ENCODE measurements around the gene UCMA. TPM values are rescaled to one million over a fixed set of nuclear protein-coding genes. Genes with fewer than 3 reads are reported as not detected.

The UCMA gene
- total and polyA plus RNA-seq, 9 of the 15 experiments (the other 6 are each of a cell fraction or from before 2014, with no cell fraction given), result not detected

DNA sequence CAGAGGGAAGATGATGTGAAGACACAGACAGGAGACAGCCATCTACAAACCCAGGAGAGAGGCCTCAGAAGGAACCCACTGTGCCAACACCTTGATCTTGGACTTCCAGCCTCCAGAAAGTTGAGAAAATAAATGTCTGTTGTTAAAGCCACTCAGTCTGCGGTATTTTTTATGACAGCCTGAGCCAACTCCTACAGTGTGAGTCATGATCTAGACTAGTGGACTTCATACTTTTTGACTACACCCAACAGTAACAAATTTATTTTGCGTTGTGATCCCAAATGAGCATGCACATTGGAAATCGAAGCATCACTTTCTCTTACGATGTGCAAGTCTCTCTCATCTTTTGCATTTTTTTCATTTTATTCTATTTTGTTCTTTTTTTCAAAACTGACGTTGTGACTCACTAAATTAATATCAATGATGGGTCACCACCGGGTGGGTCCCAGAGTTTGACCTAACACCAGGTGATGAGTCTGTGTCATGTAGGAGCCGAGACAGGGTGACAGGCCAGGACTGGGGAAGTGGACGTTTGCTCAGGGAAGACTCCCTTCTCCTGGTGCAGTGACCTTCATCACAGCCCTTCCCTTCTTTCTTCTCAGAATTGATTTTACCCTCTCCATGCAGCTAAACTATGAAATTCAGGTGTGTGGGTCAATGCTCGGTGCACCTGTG lies 36.8 kb upstream of the UCMA start (continued):
- TF ChIP-seq YY1 (IDR thresholded peaks at IDR 0.05; ENCODE audit: borderline replicate concordance in 1 of 3, control insufficient read depth in 1 of 3, extremely low read depth in 1 of 3, insufficient read depth in 3 of 3, insufficient read length in 1 of 3, insufficient replicate concordance in 2 of 3, low read depth in 1 of 3, low read length in 2 of 3) (no peak), SAP30 (IDR thresholded peaks at IDR 0.05; ENCODE audit: borderline replicate concordance, insufficient read depth, low read depth, low read length, poor library complexity, severe bottlenecking) (no peak), FOXJ2 (tag; IDR thresholded peaks at IDR 0.05) (no peak), RBBP5 (IDR thresholded peaks at IDR 0.05; ENCODE audit: borderline replicate concordance, insufficient read depth, low read length, poor library complexity, severe bottlenecking) (peak; percentile 30), KLF1 (tag; IDR thresholded peaks at IDR 0.05) (no peak), BCL6 (CRISPR knock-in tag; IDR thresholded peaks at IDR 0.05) (no peak), PTRF (tag; IDR thresholded peaks at IDR 0.05) (no peak), L3MBTL2 (IDR thresholded peaks at IDR 0.05) (no peak)
- TF ChIP-seq, protein P1, sequence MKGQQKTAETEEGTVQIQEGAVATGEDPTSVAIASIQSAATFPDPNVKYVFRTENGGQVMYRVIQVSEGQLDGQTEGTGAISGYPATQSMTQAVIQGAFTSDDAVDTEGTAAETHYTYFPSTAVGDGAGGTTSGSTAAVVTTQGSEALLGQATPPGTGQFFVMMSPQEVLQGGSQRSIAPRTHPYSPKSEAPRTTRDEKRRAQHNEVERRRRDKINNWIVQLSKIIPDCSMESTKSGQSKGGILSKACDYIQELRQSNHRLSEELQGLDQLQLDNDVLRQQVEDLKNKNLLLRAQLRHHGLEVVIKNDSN (CRISPR knock-in tag; IDR thresholded peaks at IDR 0.05), result no peak
- TF ChIP-seq, protein P2, sequence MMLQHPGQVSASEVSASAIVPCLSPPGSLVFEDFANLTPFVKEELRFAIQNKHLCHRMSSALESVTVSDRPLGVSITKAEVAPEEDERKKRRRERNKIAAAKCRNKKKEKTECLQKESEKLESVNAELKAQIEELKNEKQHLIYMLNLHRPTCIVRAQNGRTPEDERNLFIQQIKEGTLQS (IDR thresholded peaks at IDR 0.05), result peak; percentile 52
- TF ChIP-seq, protein P2 (CRISPR knock-in tag; conservative IDR thresholded peaks at IDR 0.05), result no peak
- TF ChIP-seq, protein P3, sequence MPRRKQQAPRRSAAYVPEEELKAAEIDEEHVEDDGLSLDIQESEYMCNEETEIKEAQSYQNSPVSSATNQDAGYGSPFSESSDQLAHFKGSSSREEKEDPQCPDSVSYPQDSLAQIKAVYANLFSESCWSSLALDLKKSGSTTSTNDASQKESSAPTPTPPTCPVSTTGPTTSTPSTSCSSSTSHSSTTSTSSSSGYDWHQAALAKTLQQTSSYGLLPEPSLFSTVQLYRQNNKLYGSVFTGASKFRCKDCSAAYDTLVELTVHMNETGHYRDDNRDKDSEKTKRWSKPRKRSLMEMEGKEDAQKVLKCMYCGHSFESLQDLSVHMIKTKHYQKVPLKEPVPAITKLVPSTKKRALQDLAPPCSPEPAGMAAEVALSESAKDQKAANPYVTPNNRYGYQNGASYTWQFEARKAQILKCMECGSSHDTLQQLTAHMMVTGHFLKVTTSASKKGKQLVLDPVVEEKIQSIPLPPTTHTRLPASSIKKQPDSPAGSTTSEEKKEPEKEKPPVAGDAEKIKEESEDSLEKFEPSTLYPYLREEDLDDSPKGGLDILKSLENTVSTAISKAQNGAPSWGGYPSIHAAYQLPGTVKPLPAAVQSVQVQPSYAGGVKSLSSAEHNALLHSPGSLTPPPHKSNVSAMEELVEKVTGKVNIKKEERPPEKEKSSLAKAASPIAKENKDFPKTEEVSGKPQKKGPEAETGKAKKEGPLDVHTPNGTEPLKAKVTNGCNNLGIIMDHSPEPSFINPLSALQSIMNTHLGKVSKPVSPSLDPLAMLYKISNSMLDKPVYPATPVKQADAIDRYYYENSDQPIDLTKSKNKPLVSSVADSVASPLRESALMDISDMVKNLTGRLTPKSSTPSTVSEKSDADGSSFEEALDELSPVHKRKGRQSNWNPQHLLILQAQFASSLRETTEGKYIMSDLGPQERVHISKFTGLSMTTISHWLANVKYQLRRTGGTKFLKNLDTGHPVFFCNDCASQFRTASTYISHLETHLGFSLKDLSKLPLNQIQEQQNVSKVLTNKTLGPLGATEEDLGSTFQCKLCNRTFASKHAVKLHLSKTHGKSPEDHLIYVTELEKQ (CRISPR knock-in tag; IDR thresholded peaks at IDR 0.05), result no peak
- TF ChIP-seq, protein P4, sequence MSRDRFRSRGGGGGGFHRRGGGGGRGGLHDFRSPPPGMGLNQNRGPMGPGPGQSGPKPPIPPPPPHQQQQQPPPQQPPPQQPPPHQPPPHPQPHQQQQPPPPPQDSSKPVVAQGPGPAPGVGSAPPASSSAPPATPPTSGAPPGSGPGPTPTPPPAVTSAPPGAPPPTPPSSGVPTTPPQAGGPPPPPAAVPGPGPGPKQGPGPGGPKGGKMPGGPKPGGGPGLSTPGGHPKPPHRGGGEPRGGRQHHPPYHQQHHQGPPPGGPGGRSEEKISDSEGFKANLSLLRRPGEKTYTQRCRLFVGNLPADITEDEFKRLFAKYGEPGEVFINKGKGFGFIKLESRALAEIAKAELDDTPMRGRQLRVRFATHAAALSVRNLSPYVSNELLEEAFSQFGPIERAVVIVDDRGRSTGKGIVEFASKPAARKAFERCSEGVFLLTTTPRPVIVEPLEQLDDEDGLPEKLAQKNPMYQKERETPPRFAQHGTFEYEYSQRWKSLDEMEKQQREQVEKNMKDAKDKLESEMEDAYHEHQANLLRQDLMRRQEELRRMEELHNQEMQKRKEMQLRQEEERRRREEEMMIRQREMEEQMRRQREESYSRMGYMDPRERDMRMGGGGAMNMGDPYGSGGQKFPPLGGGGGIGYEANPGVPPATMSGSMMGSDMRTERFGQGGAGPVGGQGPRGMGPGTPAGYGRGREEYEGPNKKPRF (IDR thresholded peaks at IDR 0.05; ENCODE audit: low read depth, low read length), result no peak
- TF ChIP-seq, protein P5, sequence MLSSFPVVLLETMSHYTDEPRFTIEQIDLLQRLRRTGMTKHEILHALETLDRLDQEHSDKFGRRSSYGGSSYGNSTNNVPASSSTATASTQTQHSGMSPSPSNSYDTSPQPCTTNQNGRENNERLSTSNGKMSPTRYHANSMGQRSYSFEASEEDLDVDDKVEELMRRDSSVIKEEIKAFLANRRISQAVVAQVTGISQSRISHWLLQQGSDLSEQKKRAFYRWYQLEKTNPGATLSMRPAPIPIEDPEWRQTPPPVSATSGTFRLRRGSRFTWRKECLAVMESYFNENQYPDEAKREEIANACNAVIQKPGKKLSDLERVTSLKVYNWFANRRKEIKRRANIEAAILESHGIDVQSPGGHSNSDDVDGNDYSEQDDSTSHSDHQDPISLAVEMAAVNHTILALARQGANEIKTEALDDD (IDR thresholded peaks at IDR 0.05), result peak; percentile 44; the same call in 1 of the 2 replicates

Measured in K562 (cell line).